PC-9 (cell line): ENCODE data around the gene SNPH.

Source experiments
- CTCF ChIP-seq: fragments of 200-600 bp; sonication (generic); conservative IDR thresholded peaks from 2 replicates; pipeline ENCODE4 v1.6.1; 2017; ENCODE audit warnings: mixed run types, antibody characterized with exemption, mild to moderate bottlenecking, moderate library complexity
- EZH2 ChIP-seq: fragments of 200-600 bp; sonication (generic); IDR thresholded peaks from 2 replicates; pipeline ENCODE4 v1.8.0; 2017; ENCODE audit warnings: antibody characterized with exemption, low read depth

GRCh38 chr20:1306316-1307135 is 40.4 kb downstream of the SNPH start:
- TF ChIP-seq CTCF (no peak), EZH2 (no peak)
